HG03159 (cell line): Measurements from ENCODE around the gene SMOC1.

Source experiments
- ATAC-seq: cut with Tn5 transposase; IDR thresholded peaks from one replicate; pipeline ENCODE4 v1.9.1; 2021; ENCODE audit warnings: mild to moderate bottlenecking, moderate library complexity; ENCODE audit not compliant: unreplicated experiment

Gene SMOC1, protein sequence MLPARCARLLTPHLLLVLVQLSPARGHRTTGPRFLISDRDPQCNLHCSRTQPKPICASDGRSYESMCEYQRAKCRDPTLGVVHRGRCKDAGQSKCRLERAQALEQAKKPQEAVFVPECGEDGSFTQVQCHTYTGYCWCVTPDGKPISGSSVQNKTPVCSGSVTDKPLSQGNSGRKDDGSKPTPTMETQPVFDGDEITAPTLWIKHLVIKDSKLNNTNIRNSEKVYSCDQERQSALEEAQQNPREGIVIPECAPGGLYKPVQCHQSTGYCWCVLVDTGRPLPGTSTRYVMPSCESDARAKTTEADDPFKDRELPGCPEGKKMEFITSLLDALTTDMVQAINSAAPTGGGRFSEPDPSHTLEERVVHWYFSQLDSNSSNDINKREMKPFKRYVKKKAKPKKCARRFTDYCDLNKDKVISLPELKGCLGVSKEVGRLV

DNA sequence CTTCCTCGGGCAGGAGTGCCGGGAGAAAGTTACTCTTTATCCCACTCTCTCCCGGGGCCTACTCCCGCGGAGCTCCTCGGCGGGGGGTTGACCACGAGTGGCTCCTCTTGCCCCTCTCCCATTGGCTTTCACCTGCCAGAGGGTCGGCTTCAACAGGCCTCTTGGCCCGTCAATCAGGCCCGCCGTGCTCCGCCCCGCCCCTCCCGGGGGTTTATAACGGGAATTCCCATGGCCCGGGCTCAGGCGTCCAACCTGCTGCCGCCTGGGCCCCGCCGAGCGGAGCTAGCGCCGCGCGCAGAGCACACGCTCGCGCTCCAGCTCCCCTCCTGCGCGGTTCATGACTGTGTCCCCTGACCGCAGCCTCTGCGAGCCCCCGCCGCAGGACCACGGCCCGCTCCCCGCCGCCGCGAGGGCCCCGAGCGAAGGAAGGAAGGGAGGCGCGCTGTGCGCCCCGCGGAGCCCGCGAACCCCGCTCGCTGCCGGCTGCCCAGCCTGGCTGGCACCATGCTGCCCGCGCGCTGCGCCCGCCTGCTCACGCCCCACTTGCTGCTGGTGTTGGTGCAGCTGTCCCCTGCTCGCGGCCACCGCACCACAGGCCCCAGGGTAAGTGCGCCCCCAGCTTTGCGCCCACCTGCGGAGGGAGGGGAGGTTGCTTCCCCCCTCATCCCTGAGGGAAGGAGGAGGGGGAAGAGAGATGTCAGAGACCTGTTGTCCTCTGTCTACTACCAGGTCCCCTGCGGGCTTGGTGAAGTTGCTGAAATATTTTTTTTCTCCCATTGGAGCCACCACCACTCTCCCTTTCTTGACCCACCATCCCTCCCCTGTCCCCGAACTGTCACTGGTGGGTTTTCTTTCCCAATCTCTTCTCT lies at the start of gene SMOC1:
Gene SMOC1, plus strand, starts transcription at position 242 of the 869 bp plus-strand sequence. Its CDS starts 263 bp downstream, at position 505.
- ATAC-seq: no peak

DNA sequence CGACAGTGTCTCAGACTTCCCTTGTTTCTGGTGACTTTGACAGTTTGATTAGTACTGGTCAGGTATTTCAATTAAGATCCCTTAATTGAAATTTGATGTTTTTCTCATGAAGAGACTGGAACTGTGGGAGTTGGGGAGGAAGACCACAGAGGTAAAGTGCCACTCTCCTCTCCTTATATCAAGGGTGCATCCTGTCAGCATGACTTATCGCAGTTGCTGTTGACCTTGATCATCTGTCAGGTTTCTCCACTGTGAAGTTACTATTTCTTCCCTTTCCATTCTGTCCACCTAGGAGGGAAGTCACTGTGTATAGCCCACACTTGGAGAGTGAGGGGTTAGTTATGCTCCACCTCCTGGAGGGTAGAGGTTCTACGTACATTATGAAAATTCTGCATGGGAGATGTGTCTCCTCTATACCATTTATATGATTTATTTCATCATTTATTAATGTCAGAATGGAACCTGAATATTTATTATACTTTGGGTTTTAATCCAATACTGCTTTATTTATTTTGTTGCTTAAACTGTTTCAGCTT lies 40.3 kb upstream of the SMOC1 start:
- no peak for ATAC-seq

DNA sequence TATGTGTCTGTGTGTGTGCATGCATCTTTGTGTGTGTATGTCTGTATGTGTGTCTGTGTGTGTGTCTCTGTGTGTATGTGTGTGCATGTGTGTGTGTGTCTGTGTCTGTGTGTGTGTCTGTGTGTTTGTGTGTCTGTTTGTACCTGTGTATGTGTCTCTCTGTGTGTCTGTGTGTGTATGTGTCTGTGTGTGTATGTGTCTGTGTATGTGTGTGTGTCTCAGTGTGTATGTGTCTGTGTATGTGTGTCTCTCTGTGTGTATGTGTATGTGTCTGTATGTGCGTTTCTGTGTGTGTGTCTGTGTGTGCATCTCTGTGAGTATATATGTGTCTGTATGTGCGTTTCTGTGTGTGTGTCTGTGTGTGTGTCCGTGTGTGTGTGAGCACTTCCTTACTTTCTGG lies 39.6 kb upstream of the SMOC1 start:
- no peak for ATAC-seq

DNA sequence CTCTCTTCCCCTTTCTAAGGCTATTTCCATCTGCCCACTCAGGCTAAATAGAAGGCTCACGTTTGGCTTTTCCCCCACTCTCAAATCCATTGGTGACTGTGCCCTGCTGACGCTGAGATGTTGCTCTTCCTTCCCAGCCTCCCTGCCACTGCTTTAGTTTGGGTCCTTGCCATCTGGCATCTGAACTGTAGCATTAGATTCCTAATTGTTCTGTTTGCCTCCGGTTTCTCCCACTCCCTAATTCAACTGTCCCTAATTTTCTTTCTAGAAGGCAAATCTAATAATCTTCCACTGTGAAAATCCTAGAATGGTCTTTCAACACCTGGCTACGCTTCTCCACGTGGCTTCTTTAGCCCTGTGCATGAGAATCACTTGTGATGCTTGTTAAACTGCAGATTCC lies 37.6 kb upstream of the SMOC1 start:
- no peak for ATAC-seq

DNA sequence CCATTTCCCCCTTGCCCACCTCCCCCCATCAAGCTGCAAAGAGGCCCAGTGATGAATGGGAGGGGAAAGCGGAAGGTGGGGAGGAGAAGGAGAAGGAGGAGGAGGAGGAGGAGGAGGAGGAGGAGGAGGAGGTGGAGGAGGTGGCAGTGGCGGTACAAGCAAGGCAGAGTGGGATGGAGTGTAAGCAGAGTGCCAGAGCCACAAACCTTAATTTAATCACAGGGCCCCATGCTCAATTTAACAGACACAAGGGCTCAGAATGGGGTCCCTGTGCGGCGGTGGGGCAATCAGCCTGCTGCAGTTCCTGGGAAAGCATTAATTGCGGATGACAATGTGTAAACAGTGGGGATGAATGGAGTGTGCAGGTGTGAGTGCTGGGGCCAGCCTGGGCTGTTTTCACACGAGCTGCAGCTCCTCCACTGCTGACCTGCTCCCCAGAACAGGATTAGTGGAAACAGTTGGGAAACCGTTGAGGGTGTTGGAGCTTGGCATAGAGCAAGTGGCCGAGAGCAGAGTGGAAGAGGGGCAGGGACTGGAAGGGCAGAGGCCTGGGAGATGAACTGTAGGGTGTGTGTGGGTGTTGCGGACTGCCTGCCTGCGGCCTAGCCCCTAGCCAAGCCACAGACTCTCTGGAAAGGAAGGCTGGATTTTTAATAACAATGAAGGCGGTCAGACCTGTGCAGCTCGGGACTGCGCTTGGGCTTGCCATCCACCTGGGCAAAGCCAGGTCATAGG lies 36.4 kb upstream of the SMOC1 start:
- ATAC-seq: no peak

DNA sequence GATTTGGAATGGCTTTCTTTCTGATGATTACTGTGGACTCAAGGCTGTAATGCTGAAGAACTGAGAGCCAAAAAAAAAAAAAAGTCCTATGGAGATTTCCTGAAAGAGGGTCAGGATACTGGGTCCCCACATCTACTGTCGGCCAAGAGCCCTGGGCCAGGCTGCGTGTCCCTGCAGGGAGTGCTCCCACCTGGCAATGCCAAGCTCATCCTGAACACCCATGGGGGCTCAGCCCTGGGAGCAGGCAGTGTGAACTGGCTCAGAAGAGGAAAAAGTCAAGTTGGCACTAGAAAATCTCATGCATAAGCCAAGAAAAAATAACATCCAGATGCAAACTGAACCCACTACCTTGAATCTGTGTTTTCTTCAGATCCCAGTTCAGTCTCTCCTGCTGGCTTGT lies 35.0 kb upstream of the SMOC1 start:
- ATAC-seq: no peak

DNA sequence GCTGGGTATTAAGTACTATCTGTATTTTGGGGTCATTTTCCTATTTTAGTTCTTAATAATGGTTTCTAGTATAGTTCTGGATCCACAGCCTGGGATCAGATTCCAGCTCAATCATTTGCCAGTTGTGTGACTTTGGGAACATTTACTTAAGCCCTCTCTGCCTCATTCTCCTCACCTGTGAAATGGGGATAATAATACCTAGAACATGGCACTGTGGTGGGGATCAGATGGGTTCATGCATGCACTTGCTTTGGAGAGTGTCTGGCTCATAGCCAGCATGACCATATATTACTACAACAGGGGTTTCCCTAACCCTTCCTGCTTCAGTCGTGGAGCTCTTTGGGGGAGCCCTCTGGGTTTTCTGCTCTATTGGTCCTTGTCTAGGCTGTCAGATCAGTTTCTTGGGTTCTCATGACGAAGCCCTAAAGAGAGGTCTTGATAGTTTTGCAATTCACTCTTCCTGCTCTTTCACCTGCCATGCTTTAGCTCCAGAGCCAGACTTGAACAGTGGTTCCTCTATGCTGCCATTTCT lies 34.1 kb upstream of the SMOC1 start:
- ATAC-seq: no peak

DNA sequence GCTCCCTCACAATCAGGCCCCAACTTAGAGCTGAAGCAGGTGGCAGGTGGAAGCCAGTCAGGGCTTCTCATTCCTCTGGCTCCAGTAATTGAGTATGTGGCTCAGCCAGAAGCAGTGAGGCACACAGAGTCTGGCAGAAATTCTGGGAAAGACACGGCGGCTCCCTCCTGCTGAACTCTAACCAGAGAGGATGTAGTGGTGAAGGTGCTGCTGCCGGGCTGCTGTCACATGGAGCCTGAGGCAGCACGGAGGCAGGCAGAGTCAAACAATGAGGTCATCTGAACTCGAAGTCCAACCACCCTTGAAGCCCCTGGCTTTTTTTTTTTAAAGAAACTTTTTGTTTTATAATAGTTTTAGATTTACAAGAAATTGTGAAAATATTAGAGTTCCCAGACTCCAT lies 33.4 kb upstream of the SMOC1 start:
- no peak for ATAC-seq

DNA sequence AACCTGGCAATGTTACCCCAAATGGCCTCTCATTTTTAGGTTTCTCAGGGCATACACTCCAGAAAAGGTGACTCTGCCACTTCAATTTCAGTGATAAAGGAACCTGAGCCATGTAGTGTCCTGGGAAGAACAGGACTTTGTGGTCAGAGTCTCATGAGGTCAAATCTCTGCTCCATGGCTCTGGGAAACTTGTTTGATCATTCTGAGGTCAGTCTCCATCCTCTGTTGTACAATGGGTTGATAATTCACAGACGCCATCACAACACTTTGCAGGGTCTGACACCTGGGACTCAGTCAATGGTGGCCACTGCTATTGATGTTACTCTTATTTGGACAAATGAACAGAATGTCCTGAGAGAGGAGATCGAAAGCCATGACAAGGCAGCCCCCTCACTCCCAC lies 31.1 kb upstream of the SMOC1 start:
- ATAC-seq: no peak

DNA sequence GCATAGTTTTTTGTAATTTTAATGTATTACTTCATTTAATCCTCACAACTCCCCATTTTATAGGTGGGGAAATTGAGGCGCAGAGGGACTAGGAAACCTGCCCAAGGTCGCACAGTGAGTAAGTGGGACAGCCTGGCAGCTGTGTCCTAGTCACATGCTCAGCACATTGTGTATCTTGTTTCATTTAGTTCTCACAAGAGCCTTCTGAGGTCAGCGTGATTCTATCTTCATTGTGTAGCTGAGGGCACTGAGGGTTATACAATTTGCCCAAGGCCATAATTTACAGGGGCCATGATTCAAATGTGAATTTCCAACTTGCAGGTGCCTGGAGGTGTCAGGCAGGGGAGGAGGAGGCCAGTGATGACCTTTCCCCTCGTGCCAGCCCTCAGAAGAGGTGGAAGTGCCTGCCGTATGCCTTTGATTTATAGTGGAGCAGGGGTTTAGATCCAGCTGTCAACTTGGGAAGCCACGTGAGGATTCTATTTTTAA lies 30.3 kb upstream of the SMOC1 start:
- no peak for ATAC-seq

DNA sequence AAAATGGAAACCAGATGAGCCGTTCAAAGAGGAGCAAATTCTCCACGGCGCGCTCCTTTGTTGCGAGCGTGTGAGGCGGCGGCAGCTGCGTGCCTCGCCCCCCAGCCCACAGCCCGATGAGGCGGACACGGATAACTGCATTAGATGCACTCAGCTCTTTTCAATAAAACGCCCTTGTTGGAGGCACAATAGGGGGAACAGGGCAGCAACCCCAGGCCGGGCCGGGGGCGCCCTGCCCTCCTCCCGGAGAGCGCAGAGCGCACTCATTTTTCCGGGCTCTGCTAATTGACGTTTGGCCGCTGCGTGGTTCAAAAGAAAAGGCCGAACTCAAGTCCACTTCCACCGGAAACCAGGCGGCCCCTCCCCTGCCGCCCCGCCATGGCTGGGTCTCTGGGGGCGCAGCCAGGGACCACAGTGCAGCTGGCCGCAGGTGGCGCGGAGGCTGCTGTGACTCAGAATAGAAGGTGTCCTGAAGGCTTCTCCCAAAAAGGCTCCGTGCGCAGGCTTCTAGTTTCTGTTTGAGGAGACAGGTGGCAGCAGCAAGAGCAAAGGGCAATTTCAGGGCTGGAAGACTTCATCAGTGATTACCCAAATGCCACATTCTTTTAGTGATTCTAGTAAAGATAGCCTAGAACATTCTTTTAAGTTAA lies 29.0 kb upstream of the SMOC1 start:
- no peak for ATAC-seq

DNA sequence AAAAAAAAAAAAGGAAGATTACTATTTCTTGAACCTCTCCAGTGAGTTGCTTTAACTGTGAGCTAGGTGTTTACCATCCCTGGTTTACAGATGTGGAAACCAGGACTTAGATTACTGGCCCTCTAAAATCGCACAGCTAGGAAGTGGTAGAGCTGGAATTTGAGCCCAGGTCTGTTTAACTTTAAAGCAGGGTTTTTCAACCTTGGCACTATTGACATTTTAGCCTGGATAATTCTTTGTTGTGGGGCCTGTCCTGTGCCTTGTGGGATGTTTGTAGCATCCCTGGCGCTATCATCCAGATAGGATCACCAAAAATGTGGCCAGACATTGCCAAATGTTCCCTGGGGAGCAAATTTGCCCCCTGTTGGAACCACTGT lies 28.5 kb upstream of the SMOC1 start:
- no peak for ATAC-seq

DNA sequence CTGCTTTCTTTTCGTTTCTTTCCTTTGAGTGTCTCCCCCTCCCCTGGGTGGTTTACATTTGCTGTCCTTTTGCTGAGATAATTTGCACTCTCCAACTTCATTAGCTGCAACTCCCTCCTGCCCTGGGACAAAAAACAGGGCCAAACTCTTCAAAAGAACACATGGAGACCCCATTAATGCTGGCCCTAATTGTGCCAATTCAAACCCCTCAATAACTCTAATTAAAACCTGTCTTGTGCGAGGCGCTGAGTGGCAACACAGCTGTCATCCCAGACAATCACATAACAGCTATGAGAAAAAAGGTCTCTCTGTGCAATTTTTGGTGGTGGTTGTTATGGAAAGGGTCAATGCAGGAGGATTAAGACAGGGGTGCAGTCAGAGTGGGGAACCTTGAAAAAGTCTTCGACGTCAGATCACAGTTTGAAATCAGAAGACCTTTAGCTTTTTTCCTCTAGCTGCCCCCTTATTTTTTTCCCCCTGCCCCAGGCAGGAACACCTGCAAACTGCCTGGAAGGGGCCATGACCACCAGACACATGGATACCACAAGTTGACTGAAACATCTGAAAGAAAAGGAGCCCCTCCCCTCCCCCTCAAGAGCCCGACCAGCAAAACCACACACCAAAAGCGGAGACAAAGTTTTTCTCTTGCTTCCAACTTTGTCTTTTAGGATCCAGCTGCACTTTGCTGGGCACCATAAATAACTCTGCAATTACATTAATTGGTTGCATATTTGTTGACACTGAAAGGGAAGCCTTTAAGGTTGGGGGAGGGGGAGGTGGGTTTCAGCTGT lies 26.5 kb upstream of the SMOC1 start:
- no peak for ATAC-seq

DNA sequence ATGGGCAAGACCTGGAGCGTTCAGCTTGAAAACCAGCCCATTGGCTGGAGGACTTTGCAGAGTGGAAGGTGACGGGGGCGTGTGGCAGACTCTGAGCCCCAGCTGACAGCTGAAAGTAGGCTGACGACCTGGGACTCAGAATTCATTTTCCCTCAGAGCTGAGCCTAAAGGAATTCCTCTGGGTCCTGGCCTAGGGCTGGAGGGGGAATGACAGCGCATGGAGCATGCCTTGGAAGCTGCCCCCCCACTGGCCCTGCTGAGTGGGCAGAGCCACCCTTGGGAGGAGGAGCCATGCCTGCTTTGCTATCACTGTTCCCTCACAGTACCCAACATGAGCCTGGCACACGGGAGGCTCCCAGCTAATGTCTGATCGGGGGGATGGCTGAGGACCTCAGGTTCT lies 25.4 kb upstream of the SMOC1 start:
- ATAC-seq: no peak

DNA sequence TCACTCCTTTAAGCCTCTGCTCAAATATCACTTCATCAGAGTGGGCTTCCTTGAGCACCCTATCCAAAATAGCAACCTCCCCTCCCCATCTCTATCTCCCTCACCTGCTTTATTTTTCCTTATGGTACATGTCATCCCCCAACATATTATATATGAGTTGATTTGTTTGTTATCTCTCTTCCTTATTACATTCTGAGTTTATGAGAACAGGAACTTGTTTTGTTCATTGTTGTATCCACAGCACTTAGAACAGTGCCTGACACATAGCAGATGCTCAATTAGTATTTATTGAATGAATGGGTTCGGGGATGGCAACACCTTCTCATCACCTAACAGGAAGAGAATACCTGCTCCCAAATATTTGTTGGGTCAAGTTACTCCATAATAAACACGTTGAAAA lies 24.6 kb upstream of the SMOC1 start:
- no peak for ATAC-seq

DNA sequence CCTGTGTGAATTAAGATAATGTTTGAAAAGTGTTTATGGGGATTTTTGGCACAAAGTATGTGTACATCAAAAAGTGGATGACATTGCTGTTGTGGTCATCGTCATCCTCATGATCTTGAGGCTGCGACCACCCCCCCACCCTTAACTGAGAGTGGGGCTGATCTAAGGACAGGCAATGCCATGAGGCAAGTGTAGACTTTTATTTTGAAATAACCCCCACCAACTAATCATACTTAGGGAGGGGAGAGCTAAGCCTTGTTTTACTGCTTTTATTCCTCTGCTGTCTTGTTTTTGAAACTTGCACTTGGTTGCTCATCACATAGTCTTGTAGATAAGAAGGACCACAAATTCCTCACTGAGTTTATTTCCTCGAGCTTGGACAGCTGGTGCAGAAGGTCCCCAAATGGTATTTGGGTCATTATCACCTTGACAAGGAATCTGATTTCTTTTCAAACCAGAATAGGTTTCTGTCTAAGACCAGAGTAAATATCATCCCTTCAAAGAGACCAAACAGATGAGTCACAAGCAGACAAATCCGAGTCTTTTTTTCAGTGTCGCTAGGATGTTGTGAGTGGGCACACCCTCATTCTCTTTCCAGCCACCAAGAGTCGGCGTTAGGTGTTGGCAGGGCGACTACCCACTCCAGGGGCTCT lies 23.9 kb upstream of the SMOC1 start:
- ATAC-seq: no peak

DNA sequence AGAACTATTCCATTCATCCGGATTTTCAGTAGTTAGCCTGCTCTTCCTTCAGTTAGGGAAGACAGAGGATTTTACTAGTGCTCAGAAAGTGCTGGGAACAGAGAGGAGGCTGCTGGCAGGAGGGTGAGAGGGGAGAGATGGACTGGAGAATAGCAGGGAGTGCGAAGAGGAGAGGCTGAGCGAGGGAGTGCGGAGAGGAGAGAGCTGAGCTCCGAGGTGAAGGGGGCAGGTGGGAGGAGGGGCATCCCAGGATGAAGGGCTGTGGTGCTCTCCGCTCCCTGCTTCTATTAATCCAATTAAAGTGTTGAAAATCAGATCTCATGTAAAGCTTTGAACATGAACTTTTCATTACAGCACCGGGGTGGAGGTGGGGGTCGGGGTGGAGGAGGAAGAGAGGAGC lies 20.4 kb upstream of the SMOC1 start:
- no peak for ATAC-seq

DNA sequence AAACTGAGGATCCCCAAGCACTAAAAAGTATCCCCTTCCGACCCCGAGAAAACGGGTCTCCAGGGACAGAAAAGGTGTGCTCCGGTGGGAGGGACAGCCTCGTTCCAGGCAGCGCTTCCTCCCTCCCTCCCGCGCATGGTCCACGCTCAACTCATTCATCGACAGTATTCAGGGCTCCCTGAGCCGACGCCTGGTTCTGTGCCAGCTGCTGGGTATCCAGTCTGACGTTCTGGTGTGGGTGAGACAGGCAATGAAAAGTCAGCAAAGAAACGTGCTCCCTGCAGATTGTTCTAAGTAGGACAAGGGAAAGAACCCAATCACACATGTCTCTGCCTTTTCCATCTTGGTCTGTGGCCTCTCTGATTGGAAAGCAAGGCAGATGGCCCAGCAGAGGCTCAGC lies 19.6 kb upstream of the SMOC1 start:
- ATAC-seq: no peak

DNA sequence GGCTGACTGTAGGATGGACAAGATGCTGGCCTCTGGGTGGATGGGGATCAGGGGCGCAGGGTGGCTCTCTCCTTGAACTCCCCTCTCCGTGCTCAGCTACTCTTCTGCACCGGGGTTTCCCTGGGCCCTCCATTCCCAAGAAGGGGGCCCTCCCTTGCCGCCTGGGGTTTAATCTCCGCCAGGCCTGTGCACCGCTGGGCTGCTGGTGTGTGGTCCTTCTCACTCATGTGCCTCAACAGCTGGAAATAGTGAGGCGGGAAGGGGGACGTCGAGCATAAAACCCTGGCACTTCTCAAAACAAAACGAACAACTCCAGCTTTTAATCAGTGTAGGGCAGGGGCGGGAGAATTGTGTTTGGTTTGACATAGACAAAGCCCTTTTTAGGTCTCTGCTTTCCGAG lies 19.0 kb upstream of the SMOC1 start:
- no peak for ATAC-seq
